Erythroblast (primary cell): Measurements from ENCODE around the gene SLC2A14.

Experiments
- GATA1 ChIP-seq: IDR thresholded peaks from 2 replicates; pipeline ENCODE4 v1.6.1; 2011; ENCODE audit warnings: low read depth, mild to moderate bottlenecking, control low read depth, low read length, moderate library complexity
- POLR2A ChIP-seq: IDR thresholded peaks from 2 replicates; pipeline ENCODE4 v1.6.1; 2011; ENCODE audit warnings: mild to moderate bottlenecking, low read length

DNA sequence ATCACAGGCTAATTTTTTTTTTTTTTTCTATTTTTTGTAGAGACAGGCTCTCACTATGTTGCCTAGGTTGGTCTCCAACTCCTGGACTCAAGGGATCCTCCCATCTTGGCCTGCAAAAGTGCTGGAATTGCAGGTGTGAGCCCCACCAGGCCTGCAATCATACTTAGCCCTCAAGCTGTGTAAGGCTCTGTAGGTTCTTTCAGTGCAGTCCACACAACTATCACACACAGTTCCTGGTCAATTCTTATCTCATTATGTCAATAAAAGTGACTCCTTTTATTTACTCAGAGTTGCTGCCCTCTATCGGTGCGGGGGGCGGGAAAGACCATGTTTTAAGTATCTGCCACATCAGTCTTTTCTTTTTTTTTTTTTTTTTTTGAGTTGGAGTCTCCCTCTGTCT, 34.3 kb upstream of the SLC2A14 start:
- no peak for TF ChIP-seq POLR2A
- TF ChIP-seq GATA1 = no peak
